IPS DF 4.7 (cell line): ENCODE measurements around the gene ZFX.
"Not testable (repeated sequence)": the region's sequence is repeated elsewhere in the genome, so short reads cannot be mapped to it uniquely, and the experiment has no call there.

Experiments
- DNase-seq: peaks from one replicate; pipeline ENCODE4 v3.0.0-alpha.2; 2013; ENCODE audit warnings: low spot score; ENCODE audit errors: extremely low read depth

The ZFX gene

GRCh38 chrX:24151513-24151912, 2.0 kb downstream of the ZFX start:
- DNase-seq: no peak

- no peak for DNase-seq
Measured at GRCh38 chrX:24153178-24153795, 3.8 kb downstream of the ZFX start.

GRCh38 chrX:24153796-24154189, 4.3 kb downstream of the ZFX start:
- DNase-seq: no peak

- DNase-seq: no peak
Measured at GRCh38 chrX:24154490-24155034, 5.0 kb downstream of the ZFX start.

GRCh38 chrX:24155747-24156146, 6.2 kb downstream of the ZFX start:
- not testable (repeated sequence) for DNase-seq

GRCh38 chrX:24156177-24156576, 6.6 kb downstream of the ZFX start:
- no peak for DNase-seq

GRCh38 chrX:24158881-24159280, 9.4 kb downstream of the ZFX start:
- no peak for DNase-seq

- DNase-seq: no peak
Measured at GRCh38 chrX:24166078-24166477, 16.5 kb downstream of the ZFX start.

- no peak for DNase-seq
Measured at GRCh38 chrX:24167719-24168472, 18.4 kb downstream of the ZFX start.

GRCh38 chrX:24168807-24169206, 19.3 kb downstream of the ZFX start:
- DNase-seq: no peak

- no peak for DNase-seq
Measured at GRCh38 chrX:24169211-24169610, 19.7 kb downstream of the ZFX start.

GRCh38 chrX:24173115-24173847, 23.8 kb downstream of the ZFX start:
- DNase-seq: no peak

GRCh38 chrX:24175276-24175675, 25.7 kb downstream of the ZFX start:
- DNase-seq: no peak

- no peak for DNase-seq
Measured at GRCh38 chrX:24178441-24178840, 28.9 kb downstream of the ZFX start.

GRCh38 chrX:24184018-24184417, 34.5 kb downstream of the ZFX start:
- no peak for DNase-seq

- no peak for DNase-seq
Measured at GRCh38 chrX:24186483-24186882, 37.0 kb downstream of the ZFX start.

- no peak for DNase-seq
Measured at GRCh38 chrX:24186986-24187385, 37.5 kb downstream of the ZFX start.

GRCh38 chrX:24189490-24189889, 40.0 kb downstream of the ZFX start:
- no peak for DNase-seq

- no peak for DNase-seq
Measured at GRCh38 chrX:24190500-24191156, 41.1 kb downstream of the ZFX start.

GRCh38 chrX:24196509-24196908, 47.0 kb downstream of the ZFX start:
- no peak for DNase-seq

- DNase-seq: no peak
Measured at GRCh38 chrX:24198101-24198500, 48.6 kb downstream of the ZFX start.

- no peak for DNase-seq
Measured at GRCh38 chrX:24200133-24200532, 50.6 kb downstream of the ZFX start.
